Neuron (in vitro differentiated cells): ENCODE results near the gene PSMB9.
"Not testable (repeated sequence)": the region's sequence is repeated elsewhere in the genome, so short reads cannot be mapped to it uniquely, and the experiment has no call there.

Experiments
- H2AFZ ChIP-seq: one replicate; pipeline ENCODE4 v1.6.1; 2013; ENCODE audit warnings: low read depth, mild to moderate bottlenecking, inconsistent platforms, low read length, moderate library complexity
- H3K27me3 ChIP-seq: one replicate; pipeline ENCODE4 v1.6.1; 2013; ENCODE audit warnings: low read length; ENCODE audit not compliant: insufficient read depth
- H3K36me3 ChIP-seq: one replicate; pipeline ENCODE4 v1.6.1; 2013; ENCODE audit warnings: low read length; ENCODE audit not compliant: insufficient read depth
- H3K4me1 ChIP-seq: one replicate; pipeline ENCODE4 v1.6.1; 2013; ENCODE audit warnings: low read length; ENCODE audit not compliant: insufficient read depth
- H3K4me3 ChIP-seq: 2 replicates; pipeline ENCODE4 v1.5.1; 2013; ENCODE audit warnings: mild to moderate bottlenecking, low read length, moderate library complexity
- H3K9me3 ChIP-seq: one replicate; pipeline ENCODE4 v1.6.1; 2013; ENCODE audit warnings: low read length

Gene PSMB9

GRCh38 chr6:32853541-32854375 is at the start of gene PSMB9, which contains the start of gene TAP1:
Gene PSMB9 (plus strand): TSS chr6:32854192. CDS start chr6:32854230, 38 bp downstream.
Gene TAP1 (minus strand): TSS chr6:32853704. CDS start chr6:32853636, 68 bp downstream.
- H3K9me3 ChIP-seq, result no peaks in the 10 kb centered on the region
- no peaks in the 10 kb centered on the region for H3K36me3 ChIP-seq
- peaks cover 17% of the 10 kb centered on the region for H3K4me1 ChIP-seq
- peaks cover 83% of the 10 kb centered on the region for H3K27me3 ChIP-seq
- H2AFZ ChIP-seq, result peak within 1 kb of the TSS; percentile 87
- peak within 1 kb of the TSS; percentile 52 for H3K4me3 ChIP-seq

GRCh38 chr6:32805404-32805803 is 48.6 kb upstream of the PSMB9 start:
- H3K4me3 ChIP-seq, H3K4me1 ChIP-seq, H3K36me3 ChIP-seq, H3K9me3 ChIP-seq, H2AFZ ChIP-seq: not testable (repeated sequence)
- H3K27me3 ChIP-seq, result peaks cover 13% of the 10 kb centered on the region

- no peaks in the 10 kb centered on the region for H3K9me3 ChIP-seq
- no peaks in the 10 kb centered on the region for H3K36me3 ChIP-seq
- no peak overlapping the region for H2AFZ ChIP-seq
- H3K4me1 ChIP-seq, result no peaks in the 10 kb centered on the region
- peaks cover 9% of the 10 kb centered on the region for H3K27me3 ChIP-seq
- H3K4me3 ChIP-seq, result no peak overlapping the region
These were observed 46.9 kb upstream of the PSMB9 start for GRCh38 chr6:32807020-32807580.

- no peak overlapping the region for H3K4me3 ChIP-seq
- peaks cover 7% of the 10 kb centered on the region for H3K27me3 ChIP-seq
- no peaks in the 10 kb centered on the region for H3K4me1 ChIP-seq
- no peaks in the 10 kb centered on the region for H3K36me3 ChIP-seq
- H3K9me3 ChIP-seq, result no peaks in the 10 kb centered on the region
- H2AFZ ChIP-seq, result no peak overlapping the region
These were observed 44.8 kb upstream of the PSMB9 start for GRCh38 chr6:32809171-32809570.

GRCh38 chr6:32814145-32814544 is 39.8 kb upstream of the PSMB9 start:
- peaks cover 9% of the 10 kb centered on the region for H3K27me3 ChIP-seq

GRCh38 chr6:32815115-32815514 is 38.9 kb upstream of the PSMB9 start:
- H3K27me3 ChIP-seq, result peaks cover 12% of the 10 kb centered on the region
- no peaks in the 10 kb centered on the region for H3K9me3 ChIP-seq
- H3K4me1 ChIP-seq, result no peaks in the 10 kb centered on the region
- no peak overlapping the region for H2AFZ ChIP-seq
- no peaks in the 10 kb centered on the region for H3K36me3 ChIP-seq
- H3K4me3 ChIP-seq, result no peak overlapping the region

More at GRCh38 chr6:32814145-32814544, 39.8 kb upstream of the PSMB9 start:
- Histone ChIP-seq H3K4me1 (no peaks in the 10 kb centered on the region), H3K4me3 (no peak overlapping the region), H3K9me3 (no peaks in the 10 kb centered on the region), H2AFZ (no peak overlapping the region), H3K36me3 (no peaks in the 10 kb centered on the region)

GRCh38 chr6:32815996-32816395 is 38.0 kb upstream of the PSMB9 start:
- Histone ChIP-seq H3K4me1 (no peaks in the 10 kb centered on the region), H3K9me3 (no peaks in the 10 kb centered on the region), H3K36me3 (no peaks in the 10 kb centered on the region), H3K4me3 (no peak overlapping the region), H2AFZ (no peak overlapping the region), H3K27me3 (peaks cover 15% of the 10 kb centered on the region)

GRCh38 chr6:32816746-32817204 is 37.2 kb upstream of the PSMB9 start, which contains the start of gene HLA-DOB:
Gene HLA-DOB (minus strand): TSS chr6:32817002. CDS start chr6:32816951, 51 bp downstream.
- no peak within 1 kb of the TSS for H3K4me3 ChIP-seq
- no peaks in the 10 kb centered on the region for H3K4me1 ChIP-seq
- no peaks in the 10 kb centered on the region for H3K9me3 ChIP-seq
- no peaks in the 10 kb centered on the region for H3K36me3 ChIP-seq
- no peak within 1 kb of the TSS for H2AFZ ChIP-seq
- H3K27me3 ChIP-seq, result peaks cover 20% of the 10 kb centered on the region

- H3K4me3 ChIP-seq, result no peak overlapping the region
- no peak overlapping the region for H2AFZ ChIP-seq
- H3K27me3 ChIP-seq, result peaks cover 23% of the 10 kb centered on the region
- no peaks in the 10 kb centered on the region for H3K36me3 ChIP-seq
- no peaks in the 10 kb centered on the region for H3K4me1 ChIP-seq
- H3K9me3 ChIP-seq, result no peaks in the 10 kb centered on the region
These were observed 35.1 kb upstream of the PSMB9 start for GRCh38 chr6:32818867-32819266.

- Histone ChIP-seq H3K36me3 (no peaks in the 10 kb centered on the region), H3K4me3 (no peak overlapping the region), H2AFZ (no peak overlapping the region), H3K27me3 (peaks cover 22% of the 10 kb centered on the region), H3K9me3 (no peaks in the 10 kb centered on the region), H3K4me1 (no peaks in the 10 kb centered on the region)
These were observed 34.3 kb upstream of the PSMB9 start for GRCh38 chr6:32819729-32820128.

- Histone ChIP-seq H3K4me1 (no peaks in the 10 kb centered on the region), H3K36me3 (no peaks in the 10 kb centered on the region), H3K4me3 (no peak overlapping the region), H3K27me3 (peaks cover 11% of the 10 kb centered on the region), H2AFZ (no peak overlapping the region), H3K9me3 (no peaks in the 10 kb centered on the region)
These were observed 28.0 kb upstream of the PSMB9 start for GRCh38 chr6:32825966-32826365.

- Histone ChIP-seq H3K27me3 (peaks cover 4% of the 10 kb centered on the region), H3K36me3 (no peaks in the 10 kb centered on the region), H3K4me1 (no peaks in the 10 kb centered on the region), H3K9me3 (no peaks in the 10 kb centered on the region), H3K4me3 (no peak overlapping the region), H2AFZ (no peak overlapping the region)
These were observed 27.0 kb upstream of the PSMB9 start for GRCh38 chr6:32827025-32827424.

GRCh38 chr6:32829495-32829894 is 24.5 kb upstream of the PSMB9 start:
- Histone ChIP-seq H3K27me3 (peaks cover 4% of the 10 kb centered on the region), H2AFZ (no peak overlapping the region)

More at GRCh38 chr6:32829495-32829894, 24.5 kb upstream of the PSMB9 start:
- Histone ChIP-seq H3K4me1 (no peaks in the 10 kb centered on the region), H3K4me3 (no peak overlapping the region), H3K9me3 (no peaks in the 10 kb centered on the region), H3K36me3 (no peaks in the 10 kb centered on the region)
